Renal cortical epithelial cell (primary cell): ENCODE results near the gene CARD11. TPM values are rescaled to one million over a fixed set of nuclear protein-coding genes. Genes with fewer than 3 reads are reported as not detected.

Experiments
- DNase-seq: peaks from one replicate; pipeline ENCODE4 v3.0.0-alpha.2; 2011; ENCODE audit warnings: low read depth
- total RNA-seq: library from RNA; depleted of rRNA; stranded (reverse); fragments of >200 nt; gene quantifications from 2 replicates; pipeline ENCODE4 v1.2.3, GENCODE V29; 2014

CARD11 gene
- total RNA-seq, 1 donor from 2014 or later, result 25.3 TPM

- no peak for DNase-seq
Observed at GRCh38 chr7:2941216-2941859, 102.3 kb downstream of the CARD11 start.

GRCh38 chr7:2940466-2940865 is 103.2 kb downstream of the CARD11 start:
- no peak for DNase-seq

GRCh38 chr7:2939193-2939885 is 104.3 kb downstream of the CARD11 start:
- peak; percentile 21 for DNase-seq

GRCh38 chr7:2938514-2939192 is 105.0 kb downstream of the CARD11 start:
- DNase-seq, result no peak

- no peak for DNase-seq
Observed at GRCh38 chr7:2937701-2938513, 105.8 kb downstream of the CARD11 start.

GRCh38 chr7:2936891-2937580 is 106.6 kb downstream of the CARD11 start:
- DNase-seq, result no peak

- no peak for DNase-seq
Observed at GRCh38 chr7:2936301-2936700, 107.4 kb downstream of the CARD11 start.

GRCh38 chr7:2934984-2935740 is 108.5 kb downstream of the CARD11 start:
- no peak for DNase-seq

- peak; percentile 91 for DNase-seq
Observed at GRCh38 chr7:2934211-2934731, 109.4 kb downstream of the CARD11 start.

- DNase-seq, result no peak
Observed at GRCh38 chr7:2932402-2933251, 111.0 kb downstream of the CARD11 start.

- DNase-seq, result no peak
Observed at GRCh38 chr7:2931034-2931415, 112.6 kb downstream of the CARD11 start.

GRCh38 chr7:2930310-2931033 is 113.2 kb downstream of the CARD11 start:
- no peak for DNase-seq

- no peak for DNase-seq
Observed at GRCh38 chr7:2929321-2930201, 114.1 kb downstream of the CARD11 start.

- no peak for DNase-seq
Observed at GRCh38 chr7:2928613-2929311, 114.9 kb downstream of the CARD11 start.

GRCh38 chr7:2928256-2928612 is 115.4 kb downstream of the CARD11 start:
- no peak for DNase-seq

- no peak for DNase-seq
Observed at GRCh38 chr7:2927592-2927991, 116.1 kb downstream of the CARD11 start.

GRCh38 chr7:2926896-2927405 is 116.7 kb downstream of the CARD11 start:
- no peak for DNase-seq
